OCI-LY3 (cell line): ENCODE results near the gene PODXL.

ENCODE experiments used
- CTCF ChIP-seq: fragments of 200-600, 300-600 bp; sonication (generic); IDR thresholded peaks from 2 replicates; pipeline ENCODE4 v1.5.1; 2014; ENCODE audit warnings: antibody characterized with exemption, low read length, low read depth
- EZH2phosphoT487 ChIP-seq: fragments of 200-600 bp; shearing (Covaris generic); IDR thresholded peaks from 2 replicates; pipeline ENCODE4 v1.6.1; 2018; ENCODE audit warnings: antibody characterized with exemption, mixed run types, low read depth

GRCh38 chr7:131564640-131565039 lies 8.2 kb upstream of the PODXL start:
- no peak for TF ChIP-seq CTCF
- no peak for TF ChIP-seq EZH2phosphoT487
